H9 (cell line): ENCODE measurements around the gene PAX6. TPM values are rescaled to one million over a fixed set of nuclear protein-coding genes. Genes with fewer than 3 reads are reported as not detected.

Experiments used
- DNase-seq: peaks from one replicate; pipeline ENCODE4 v3.0.0-alpha.2; 2017
- H2AFZ ChIP-seq: one replicate; pipeline ENCODE4 v1.6.1; 2013; ENCODE audit warnings: mild to moderate bottlenecking, low read length, control low read depth, moderate library complexity
- H2AK5ac ChIP-seq: 2 replicates; pipeline ENCODE4 v1.6.1; 2013; ENCODE audit warnings: low read length, control low read depth, mixed read lengths; ENCODE audit not compliant: insufficient read length
- H2BK120ac ChIP-seq: one replicate; pipeline ENCODE4 v1.6.1; 2013; ENCODE audit warnings: low read depth, mild to moderate bottlenecking, low read length, control low read depth, inconsistent platforms; ENCODE audit not compliant: poor library complexity, severe bottlenecking
- H2BK12ac ChIP-seq: 2 replicates; pipeline ENCODE4 v1.6.1; 2013; ENCODE audit warnings: low read length, control low read depth, mixed read lengths, low read depth; ENCODE audit not compliant: insufficient read length
- H2BK15ac ChIP-seq: 2 replicates; pipeline ENCODE4 v1.6.1; 2013; ENCODE audit warnings: low read depth, low read length, control low read depth
- H2BK20ac ChIP-seq: one replicate; pipeline ENCODE4 v1.6.1; 2013; ENCODE audit warnings: low read depth, mild to moderate bottlenecking, low read length, control low read depth, inconsistent platforms; ENCODE audit not compliant: poor library complexity, severe bottlenecking
- H2BK5ac ChIP-seq: 2 replicates; pipeline ENCODE4 v1.6.1; 2013; ENCODE audit warnings: low read length, control low read depth, mixed read lengths; ENCODE audit not compliant: insufficient read length
- H3K14ac ChIP-seq: 2 replicates; pipeline ENCODE4 v1.6.1; 2013; ENCODE audit warnings: low read length, control low read depth; ENCODE audit not compliant: insufficient read depth
- H3K18ac ChIP-seq: 2 replicates; pipeline ENCODE4 v1.6.1; 2013; ENCODE audit warnings: low read depth, mild to moderate bottlenecking, mixed read lengths, low read length, control low read depth; ENCODE audit not compliant: insufficient read length
- H3K23ac ChIP-seq: 2 replicates; pipeline ENCODE4 v1.6.1; 2013; ENCODE audit warnings: low read length, control low read depth, mixed read lengths, low read depth; ENCODE audit not compliant: insufficient read length
- H3K23me2 ChIP-seq: 2 replicates; pipeline ENCODE4 v1.6.1; 2013; ENCODE audit warnings: low read depth, mild to moderate bottlenecking, mixed read lengths, low read length, control low read depth; ENCODE audit not compliant: insufficient read length, poor library complexity, severe bottlenecking
- H3K27ac ChIP-seq: 2 replicates; pipeline ENCODE4 v1.5.1; 2013; ENCODE audit warnings: low read length, control low read depth, mixed read lengths, low read depth; ENCODE audit not compliant: insufficient read length
- H3K27me3 ChIP-seq: 2 replicates; pipeline ENCODE4 v1.6.1; 2013; ENCODE audit warnings: low read length, control low read depth, inconsistent platforms; ENCODE audit not compliant: insufficient read depth
- H3K4ac ChIP-seq: 2 replicates; pipeline ENCODE4 v1.6.1; 2013; ENCODE audit warnings: low read depth, mild to moderate bottlenecking, control low read depth, inconsistent platforms, low read length, moderate library complexity
- H3K4me1 ChIP-seq: 2 replicates; pipeline ENCODE4 v1.6.1; 2013; ENCODE audit warnings: low read length, control low read depth, inconsistent platforms; ENCODE audit not compliant: insufficient read depth
- H3K4me2 ChIP-seq: 2 replicates; pipeline ENCODE4 v1.6.1; 2013; ENCODE audit warnings: low read length, control low read depth, mixed read lengths; ENCODE audit not compliant: insufficient read length, insufficient read depth
- H3K56ac ChIP-seq: 2 replicates; pipeline ENCODE4 v1.6.1; 2013; ENCODE audit warnings: low read depth, mild to moderate bottlenecking, mixed read lengths, low read length, control low read depth; ENCODE audit not compliant: insufficient read length
- H3K79me1 ChIP-seq: 2 replicates; pipeline ENCODE4 v1.6.1; 2013; ENCODE audit warnings: low read depth, mild to moderate bottlenecking, moderate library complexity, low read length, control low read depth, inconsistent platforms; ENCODE audit not compliant: insufficient read depth, poor library complexity, severe bottlenecking
- H3K79me2 ChIP-seq: 2 replicates; pipeline ENCODE4 v1.6.1; 2013; ENCODE audit warnings: low read length, control low read depth, inconsistent platforms; ENCODE audit not compliant: insufficient read depth
- H3K9ac ChIP-seq: 2 replicates; pipeline ENCODE4 v1.6.1; 2013; ENCODE audit warnings: low read length, control low read depth, mixed read lengths; ENCODE audit not compliant: insufficient read length; ENCODE audit errors: extremely low read depth
- H3K9me3 ChIP-seq: one replicate; pipeline ENCODE4 v1.6.1; 2013; ENCODE audit warnings: low read depth, low read length, inconsistent platforms; ENCODE audit not compliant: control insufficient read depth
- H3T11ph ChIP-seq: one replicate; pipeline ENCODE4 v1.6.1; 2013; ENCODE audit warnings: mild to moderate bottlenecking, low read length, control low read depth, inconsistent platforms
- H4K20me1 ChIP-seq: one replicate; pipeline ENCODE4 v1.6.1; 2013; ENCODE audit not compliant: control insufficient read depth, insufficient read length, insufficient read depth
- H4K5ac ChIP-seq: 2 replicates; pipeline ENCODE4 v1.6.1; 2013; ENCODE audit warnings: low read depth, mild to moderate bottlenecking, mixed read lengths, low read length, control low read depth; ENCODE audit not compliant: insufficient read length
- H4K8ac ChIP-seq: replicated peaks from 2 replicates; pipeline ENCODE4 v1.6.1; 2013; ENCODE audit warnings: low read length, control low read depth, mixed read lengths, low read depth; ENCODE audit not compliant: insufficient read length
- H4K91ac ChIP-seq: 2 replicates; pipeline ENCODE4 v1.6.1; 2013; ENCODE audit warnings: low read depth, mild to moderate bottlenecking, moderate library complexity, mixed read lengths, low read length, control low read depth; ENCODE audit not compliant: insufficient read length
- H3K27ac Mint-ChIP-seq, 3 experiments: 2 replicates in 2 of 3; 3 replicates in 1 of 3; pipeline ENCODE4 v1.8.0; 2020 to 2021; ENCODE audit warnings: mixed read lengths in 3 of 3, mild to moderate bottlenecking in 1 of 3, moderate library complexity in 1 of 3
- H3K27me3 Mint-ChIP-seq: 2 replicates; pipeline ENCODE4 v1.8.0; 2021; ENCODE audit warnings: low read depth, mild to moderate bottlenecking, moderate library complexity, mixed read lengths
- H3K36me3 Mint-ChIP-seq, 3 experiments: 2 replicates in 2 of 3; 3 replicates in 1 of 3; pipeline ENCODE4 v1.8.0; 2020 to 2021; ENCODE audit warnings: low read depth in 3 of 3, mixed read lengths in 3 of 3; ENCODE audit not compliant: insufficient read depth in 1 of 3
- H3K4me1 Mint-ChIP-seq, 2 experiments: 2 replicates each; pipeline ENCODE4 v1.8.0; 2020; ENCODE audit warnings: mixed read lengths in 2 of 2
- H3K4me3 Mint-ChIP-seq, 2 experiments: 2 replicates in 1 of 2; 3 replicates in 1 of 2; pipeline ENCODE4 v1.8.0; 2020 to 2021; ENCODE audit warnings: mild to moderate bottlenecking in 2 of 2, mixed read lengths in 2 of 2, moderate library complexity in 1 of 2
- H3K9me3 Mint-ChIP-seq, 2 experiments: 2 replicates in 1 of 2; 3 replicates in 1 of 2; pipeline ENCODE4 v1.8.0; 2020; ENCODE audit warnings: mild to moderate bottlenecking in 2 of 2, mixed read lengths in 2 of 2, moderate library complexity in 1 of 2
- CTCF ChIP-seq: fragments of 200-600 bp; sonication (generic); conservative IDR thresholded peaks from 3 replicates; pipeline ENCODE4 v1.8.0; 2021; ENCODE audit warnings: antibody characterized with exemption, mild to moderate bottlenecking
- WGBS: extraction: QIAGEN DNeasy Blood & Tissue Kit; methylation state at CpG from one replicate; pipeline ENCODE4 v1.1.7; 2013; ENCODE audit warnings: missing lambda C conversion rate, low lambda C conversion rate, mixed read lengths; ENCODE audit not compliant: insufficient read length; ENCODE audit errors: extremely low coverage; 5-methylcytosine and 5-hydroxymethylcytosine counted together
- total RNA-seq: library from RNA; stranded (reverse); gene quantifications from 2 replicates; pipeline ENCODE4 v1.2.1, GENCODE V29; 2021

Gene PAX6
- total RNA-seq, 1 experiment from 2014 or later = not detected

- H3K23me2 ChIP-seq = peaks cover 15% of the 10 kb centered on the region
- peak overlapping the region; percentile 68 for H3K4me2 ChIP-seq
- no peak for TF ChIP-seq CTCF
- H2BK120ac ChIP-seq = no peak overlapping the region
- H4K91ac ChIP-seq = no peak overlapping the region
- no peak overlapping the region for H3T11ph ChIP-seq
- H2BK5ac ChIP-seq = no peak overlapping the region
- H3K4ac ChIP-seq = no peak overlapping the region
- H3K27ac Mint-ChIP-seq = no peak overlapping the region
- H3K36me3 Mint-ChIP-seq = no peaks in the 10 kb centered on the region; a peak in 1 of 7 replicates
- no peak overlapping the region for H3K23ac ChIP-seq
- peaks cover 0 to 5% of the 10 kb centered on the region in 2 experiments; a peak in 1 of 5 replicates for H3K9me3 Mint-ChIP-seq
- no peaks in the 10 kb centered on the region for H3K79me1 ChIP-seq
- DNase-seq = no peak
- H3K4me1 Mint-ChIP-seq = peaks cover 54 to 76% of the 10 kb centered on the region in 2 experiments
- no peak overlapping the region for H2AFZ ChIP-seq
- H3K4me3 Mint-ChIP-seq = peak overlapping the region in 1 of 2 experiments; percentile 73; a peak in 4 of 5 replicates
- H3K79me2 ChIP-seq = no peaks in the 10 kb centered on the region
- no peaks in the 10 kb centered on the region; the same call in 1 of the 2 replicates for H3K4me1 ChIP-seq
- peaks cover 99% of the 10 kb centered on the region for H3K27me3 Mint-ChIP-seq
- H3K18ac ChIP-seq = no peak overlapping the region
- no peak overlapping the region for H3K27ac ChIP-seq
- H3K27me3 ChIP-seq = peaks cover 64% of the 10 kb centered on the region
- no peak overlapping the region for H4K8ac ChIP-seq
- no peak overlapping the region for H3K56ac ChIP-seq
- no peak overlapping the region for H2BK15ac ChIP-seq
- no peak overlapping the region for H2AK5ac ChIP-seq
- no peak overlapping the region for H3K14ac ChIP-seq
- H4K5ac ChIP-seq = no peak overlapping the region
- H2BK20ac ChIP-seq = no peak overlapping the region
- no peaks in the 10 kb centered on the region for H3K9me3 ChIP-seq
- no CpG with 5 or more reads among the region's 52 CpGs for WGBS
- H4K20me1 ChIP-seq = peaks cover 3% of the 10 kb centered on the region
- no peak overlapping the region for H2BK12ac ChIP-seq
- H3K9ac ChIP-seq = no peak overlapping the region
These were observed 14.0 kb upstream of the PAX6 start for GRCh38 chr11:31824879-31825837.
